Activated CD4-positive, alpha-beta memory T cell treated with anti-CD3 and anti-CD28 coated beads for 36 hours (primary cell): ENCODE measurements around the gene CDK6. TPM values are rescaled to one million over a fixed set of nuclear protein-coding genes. Genes with fewer than 3 reads are reported as not detected.
"Not testable (repeated sequence)": the region's sequence is repeated elsewhere in the genome, so short reads cannot be mapped to it uniquely, and the experiment has no call there.

Experiments
- CTCF ChIA-PET: fragments of 350-600 bp; sonication (Branson Sonifier 250); formaldehyde crosslinking; loops from one replicate; lab custom pipeline; 2021; ENCODE audit warnings: antibody characterized with exemption, inconsistent platforms; lab: Charles Lee
- POLR2A ChIA-PET: fragments of 350-600 bp; sonication (Branson Sonifier 250); formaldehyde crosslinking; loops from one replicate; lab custom pipeline; 2021; ENCODE audit warnings: antibody characterized with exemption; lab: Charles Lee
- DNase-seq: peaks from one replicate; pipeline ENCODE4 v3.0.0-alpha.2; 2020
- H3K27ac Mint-ChIP-seq: one replicate; pipeline ENCODE4 v1.8.0; 2021; ENCODE audit warnings: mixed read lengths
- H3K27me3 Mint-ChIP-seq: one replicate; pipeline ENCODE4 v1.8.0; 2021; ENCODE audit warnings: mixed read lengths
- H3K36me3 Mint-ChIP-seq: one replicate; pipeline ENCODE4 v1.8.0; 2021; ENCODE audit warnings: mixed read lengths
- H3K4me1 Mint-ChIP-seq: one replicate; pipeline ENCODE4 v1.8.0; 2021; ENCODE audit warnings: low read depth, mixed read lengths
- H3K4me3 Mint-ChIP-seq: one replicate; pipeline ENCODE4 v1.8.0; 2021; ENCODE audit warnings: mild to moderate bottlenecking, mixed read lengths
- H3K9me3 Mint-ChIP-seq: one replicate; pipeline ENCODE4 v1.8.0; 2021; ENCODE audit warnings: mixed read lengths
- intact Hi-C: fragments of 100-400 bp; cut with micrococcal nuclease; formaldehyde crosslinking; loops from one replicate; pipeline ENCODE4 v1.15.1; 2023
- total RNA-seq, 2 experiments: library from RNA; stranded (reverse); gene quantifications; one replicate each; pipeline ENCODE4 v1.2.3, GENCODE V29; 2021

CDK6 gene
- total RNA-seq, 2 experiments from 2014 or later: 131 to 132 TPM

- peaks cover 49% of the 10 kb centered on the region for H3K4me1 Mint-ChIP-seq
- H3K27me3 Mint-ChIP-seq: no peaks in the 10 kb centered on the region
- peaks cover 48% of the 10 kb centered on the region for H3K36me3 Mint-ChIP-seq
- DNase-seq: no peak
- CTCF ChIA-PET: no interaction called here
- no peaks in the 10 kb centered on the region for H3K9me3 Mint-ChIP-seq
- no peak overlapping the region for H3K4me3 Mint-ChIP-seq
- intact Hi-C loops: no loop called here
- POLR2A ChIA-PET: interaction anchor here (0.9 kb wide), 1 partner anchor 11 kb away, joined by 4 read pairs; no protein-coding TSS in a partner anchor
- H3K27ac Mint-ChIP-seq: peak overlapping the region; percentile 56
Measured at GRCh38 chr7:92754919-92755581, 81.3 kb downstream of the CDK6 start.

GRCh38 chr7:92753614-92754013 is 82.8 kb downstream of the CDK6 start:
- Mint-ChIP-seq H3K36me3 (peaks cover 46% of the 10 kb centered on the region), H3K27me3 (no peaks in the 10 kb centered on the region), H3K4me3 (no peak overlapping the region), H3K4me1 (peaks cover 57% of the 10 kb centered on the region), H3K27ac (peak overlapping the region; percentile 60), H3K9me3 (no peaks in the 10 kb centered on the region)
- peak; percentile 18 for DNase-seq
- intact Hi-C loops: loop anchor here (2.0 kb wide), 3 partner anchors 43 to 59 kb away; no protein-coding TSS in a partner anchor
- CTCF ChIA-PET: interaction anchor here (0.6 kb wide), 1 partner anchor 79 kb away, joined by 3 read pairs; no protein-coding TSS in a partner anchor
- POLR2A ChIA-PET: interaction anchor here (1.2 kb wide), 1 partner anchor 121 kb away, joined by 3 read pairs; no protein-coding TSS in a partner anchor

- intact Hi-C loops: loop anchor here (1.0 to 2.0 kb wide), 5 partner anchors 17 to 61 kb away; no protein-coding TSS in a partner anchor
- H3K4me3 Mint-ChIP-seq: no peak overlapping the region
- ChIA-PET POLR2A (interaction anchor here (1.2 kb wide), 1 partner anchor 21 kb away, joined by 3 read pairs; no protein-coding TSS in a partner anchor), CTCF (no interaction called here)
- H3K36me3 Mint-ChIP-seq: peaks cover 35% of the 10 kb centered on the region
- no peaks in the 10 kb centered on the region for H3K9me3 Mint-ChIP-seq
- H3K4me1 Mint-ChIP-seq: peaks cover 63% of the 10 kb centered on the region
- DNase-seq: no peak
- peak overlapping the region; percentile 72 for H3K27ac Mint-ChIP-seq
- H3K27me3 Mint-ChIP-seq: no peaks in the 10 kb centered on the region
Measured at GRCh38 chr7:92751902-92752901, 84.2 kb downstream of the CDK6 start.

GRCh38 chr7:92750946-92751345 is 85.4 kb downstream of the CDK6 start:
- no peaks in the 10 kb centered on the region for H3K9me3 Mint-ChIP-seq

GRCh38 chr7:92750447-92750839 is 85.9 kb downstream of the CDK6 start:
- no peak for DNase-seq
- no peak overlapping the region for H3K4me3 Mint-ChIP-seq
- H3K9me3 Mint-ChIP-seq: no peaks in the 10 kb centered on the region
- peaks cover 70% of the 10 kb centered on the region for H3K4me1 Mint-ChIP-seq
- H3K27ac Mint-ChIP-seq: peak overlapping the region; percentile 76
- H3K36me3 Mint-ChIP-seq: peaks cover 34% of the 10 kb centered on the region
- intact Hi-C loops: no loop called here
- ChIA-PET POLR2A (interaction anchor here (0.7 kb wide), 1 partner anchor 518 kb away, joined by 3 read pairs; no protein-coding TSS in a partner anchor), CTCF (no interaction called here)
- H3K27me3 Mint-ChIP-seq: no peaks in the 10 kb centered on the region

More at GRCh38 chr7:92750946-92751345, 85.4 kb downstream of the CDK6 start:
- Mint-ChIP-seq H3K27me3 (no peaks in the 10 kb centered on the region), H3K27ac (no peak overlapping the region), H3K4me1 (peaks cover 65% of the 10 kb centered on the region), H3K4me3 (no peak overlapping the region), H3K36me3 (peaks cover 33% of the 10 kb centered on the region)
- POLR2A ChIA-PET: interaction anchor here (0.7 kb wide), 1 partner anchor 519 kb away, joined by 3 read pairs; no protein-coding TSS in a partner anchor
- intact Hi-C loops: no loop called here
- DNase-seq: no peak
- CTCF ChIA-PET: no interaction called here

- POLR2A ChIA-PET: no interaction called here
- no peak overlapping the region for H3K4me3 Mint-ChIP-seq
- H3K9me3 Mint-ChIP-seq: no peaks in the 10 kb centered on the region
- H3K36me3 Mint-ChIP-seq: peaks cover 34% of the 10 kb centered on the region
- H3K27me3 Mint-ChIP-seq: no peaks in the 10 kb centered on the region
- peaks cover 70% of the 10 kb centered on the region for H3K4me1 Mint-ChIP-seq
- CTCF ChIA-PET: no interaction called here
- H3K27ac Mint-ChIP-seq: peak overlapping the region; percentile 76
- no peak for DNase-seq
- intact Hi-C loops: no loop called here
Measured at GRCh38 chr7:92749832-92750446, 86.4 kb downstream of the CDK6 start.

- no peak overlapping the region for H3K4me3 Mint-ChIP-seq
- intact Hi-C loops: no loop called here
- peaks cover 66% of the 10 kb centered on the region for H3K4me1 Mint-ChIP-seq
- POLR2A ChIA-PET: interaction anchor here (0.6 kb wide), 1 partner anchor 105 kb away, joined by 5 read pairs; no protein-coding TSS in a partner anchor
- DNase-seq: no peak
- no peaks in the 10 kb centered on the region for H3K9me3 Mint-ChIP-seq
- H3K27ac Mint-ChIP-seq: peak overlapping the region; percentile 61
- no peaks in the 10 kb centered on the region for H3K27me3 Mint-ChIP-seq
- CTCF ChIA-PET: no interaction called here
- peaks cover 34% of the 10 kb centered on the region for H3K36me3 Mint-ChIP-seq
Measured at GRCh38 chr7:92749327-92749755, 87.0 kb downstream of the CDK6 start.

- intact Hi-C loops: no loop called here
- H3K4me1 Mint-ChIP-seq: peaks cover 66% of the 10 kb centered on the region
- DNase-seq: no peak
- H3K4me3 Mint-ChIP-seq: no peak overlapping the region
- H3K27ac Mint-ChIP-seq: no peak overlapping the region
- peaks cover 4% of the 10 kb centered on the region for H3K9me3 Mint-ChIP-seq
- POLR2A ChIA-PET: no interaction called here
- CTCF ChIA-PET: no interaction called here
- H3K27me3 Mint-ChIP-seq: no peaks in the 10 kb centered on the region
- peaks cover 34% of the 10 kb centered on the region for H3K36me3 Mint-ChIP-seq
Measured at GRCh38 chr7:92748495-92748894, 87.9 kb downstream of the CDK6 start.

GRCh38 chr7:92747041-92747835 is 89.1 kb downstream of the CDK6 start:
- ChIA-PET CTCF (no interaction called here), POLR2A (no interaction called here)
- no peaks in the 10 kb centered on the region for H3K27me3 Mint-ChIP-seq
- peaks cover 6% of the 10 kb centered on the region for H3K9me3 Mint-ChIP-seq
- DNase-seq: no peak
- peaks cover 63% of the 10 kb centered on the region for H3K4me1 Mint-ChIP-seq
- H3K27ac Mint-ChIP-seq: peak overlapping the region; percentile 58
- intact Hi-C loops: no loop called here
- H3K4me3 Mint-ChIP-seq: no peak overlapping the region
- H3K36me3 Mint-ChIP-seq: peaks cover 36% of the 10 kb centered on the region

GRCh38 chr7:92745241-92745640 is 91.1 kb downstream of the CDK6 start:
- peaks cover 34% of the 10 kb centered on the region for H3K36me3 Mint-ChIP-seq
- H3K27ac Mint-ChIP-seq: no peak overlapping the region
- H3K4me3 Mint-ChIP-seq: no peak overlapping the region
- ChIA-PET POLR2A (no interaction called here), CTCF (no interaction called here)
- peaks cover 60% of the 10 kb centered on the region for H3K4me1 Mint-ChIP-seq
- H3K27me3 Mint-ChIP-seq: no peaks in the 10 kb centered on the region
- intact Hi-C loops: no loop called here
- DNase-seq: no peak
- peaks cover 6% of the 10 kb centered on the region for H3K9me3 Mint-ChIP-seq

GRCh38 chr7:92744180-92744579 is 92.2 kb downstream of the CDK6 start:
- POLR2A ChIA-PET, H3K4me3 Mint-ChIP-seq, intact Hi-C loops, H3K27me3 Mint-ChIP-seq, CTCF ChIA-PET, H3K9me3 Mint-ChIP-seq, DNase-seq: not testable (repeated sequence)
- Mint-ChIP-seq H3K27ac (peak overlapping the region; percentile 30), H3K4me1 (peaks cover 59% of the 10 kb centered on the region), H3K36me3 (peaks cover 34% of the 10 kb centered on the region)
